ENCODE results near the gene EHD1. TPM values are rescaled to one million over a fixed set of nuclear protein-coding genes. Genes with fewer than 3 reads are reported as not detected.

The EHD1 gene
- total and polyA plus RNA-seq, 7 experiments from 2014 or later = 102 to 263 (median 141) TPM

- H3K36me3 Mint-ChIP-seq = peaks cover 0 to 26% (median 4%) of the 10 kb centered on the region in 5 donors
- H3K4me1 Mint-ChIP-seq = no peaks in the 10 kb centered on the region
- H3K36me3 ChIP-seq (ENCODE audit: control insufficient read depth in 2 of 3, insufficient read depth in 3 of 3, low read length in 3 of 3) = peaks cover 0 to 82% (median 0%) of the 10 kb centered on the region in 3 experiments
- ATAC-seq = no peak
- intact Hi-C loops (cut with micrococcal nuclease) = no loop called here
- H3K27ac ChIP-seq (ENCODE audit: low read depth, low read length) = no peak overlapping the region
- H3K9me3 ChIP-seq (ENCODE audit: control insufficient read depth in 2 of 3, low read length in 3 of 3) = no peaks in the 10 kb centered on the region
- CTCF ChIA-PET = interaction anchor here (1.0 kb wide), 1 partner anchor 17 kb away, joined by 3 read pairs; no protein-coding TSS in a partner anchor
- no peaks in the 10 kb centered on the region for H3K4me1 ChIP-seq (ENCODE audit: control insufficient read depth in 2 of 2, insufficient read depth in 2 of 2, low read length in 2 of 2)
- no peaks in the 10 kb centered on the region for H3K27me3 Mint-ChIP-seq
- H3K4me3 Mint-ChIP-seq = no peak overlapping the region
- no peaks in the 10 kb centered on the region for H3K27me3 ChIP-seq (ENCODE audit: control insufficient read depth in 2 of 2, insufficient read depth in 2 of 2, low read length in 2 of 2)
- POLR2A ChIA-PET = interaction anchor here (0.6 kb wide), 1 partner anchor 306 kb away, joined by 4 read pairs; no protein-coding TSS in a partner anchor
- H3K27ac Mint-ChIP-seq = no peak overlapping the region
- no peak overlapping the region for H3K4me3 ChIP-seq (ENCODE audit: low read length)
- no peaks in the 10 kb centered on the region for H3K9me3 Mint-ChIP-seq
- DNase-seq = peak in 1 of 9 donors; percentile 4
Observed at GRCh38 chr11:64829536-64830251, 48.7 kb downstream of the EHD1 start.

- Mint-ChIP-seq H3K27me3 (no peaks in the 10 kb centered on the region), H3K27ac (no peak overlapping the region), H3K9me3 (no peaks in the 10 kb centered on the region), H3K4me1 (no peaks in the 10 kb centered on the region), H3K4me3 (no peak overlapping the region), H3K36me3 (peaks cover 0 to 26% (median 4%) of the 10 kb centered on the region in 5 donors)
- no peaks in the 10 kb centered on the region for H3K27me3 ChIP-seq (ENCODE audit: control insufficient read depth in 2 of 2, insufficient read depth in 2 of 2, low read length in 2 of 2)
- CTCF ChIA-PET = interaction anchor here (0.6 kb wide), 1 partner anchor 16 kb away, joined by 5 read pairs; no protein-coding TSS in a partner anchor
- H3K4me1 ChIP-seq (ENCODE audit: control insufficient read depth in 2 of 2, insufficient read depth in 2 of 2, low read length in 2 of 2) = no peaks in the 10 kb centered on the region
- DNase-seq (no peak), ATAC-seq (no peak)
- POLR2A ChIA-PET = no interaction called here
- peaks cover 0 to 59% (median 0%) of the 10 kb centered on the region in 3 experiments for H3K36me3 ChIP-seq (ENCODE audit: control insufficient read depth in 2 of 3, insufficient read depth in 3 of 3, low read length in 3 of 3)
- H3K4me3 ChIP-seq (ENCODE audit: low read length) = no peak overlapping the region
- intact Hi-C loops (cut with micrococcal nuclease) = no loop called here
- H3K27ac ChIP-seq (ENCODE audit: low read depth, low read length) = no peak overlapping the region
- no peaks in the 10 kb centered on the region for H3K9me3 ChIP-seq (ENCODE audit: control insufficient read depth in 2 of 3, low read length in 3 of 3)
Observed at GRCh38 chr11:64827451-64827839, 51.0 kb downstream of the EHD1 start.

GRCh38 chr11:64826578-64827450 is 51.6 kb downstream of the EHD1 start:
- H3K27ac ChIP-seq (ENCODE audit: low read depth, low read length) = no peak overlapping the region
- no peaks in the 10 kb centered on the region for H3K27me3 ChIP-seq (ENCODE audit: control insufficient read depth in 2 of 2, insufficient read depth in 2 of 2, low read length in 2 of 2)
- ChIA-PET CTCF (interaction anchor here (0.6 to 0.8 kb wide), 2 partner anchors 15 to 72 kb away, joined by 3 to 5 read pairs; no protein-coding TSS in a partner anchor), POLR2A (interaction anchor here (1.1 kb wide), 1 partner anchor 48 kb away, joined by 3 read pairs; the partner anchor contains the start of gene SF1)
- Mint-ChIP-seq H3K27me3 (no peaks in the 10 kb centered on the region), H3K27ac (no peak overlapping the region), H3K4me3 (no peak overlapping the region), H3K9me3 (no peaks in the 10 kb centered on the region), H3K36me3 (peaks cover 0 to 23% (median 4%) of the 10 kb centered on the region in 5 donors), H3K4me1 (no peaks in the 10 kb centered on the region)
- H3K4me3 ChIP-seq (ENCODE audit: low read length) = no peak overlapping the region
- intact Hi-C loops (cut with micrococcal nuclease) = no loop called here
- DNase-seq (peak in 1 of 9 donors; percentile 5), ATAC-seq (no peak)
- no peaks in the 10 kb centered on the region for H3K9me3 ChIP-seq (ENCODE audit: control insufficient read depth in 2 of 3, low read length in 3 of 3)
- peaks cover 0 to 53% (median 0%) of the 10 kb centered on the region in 3 experiments for H3K36me3 ChIP-seq (ENCODE audit: control insufficient read depth in 2 of 3, insufficient read depth in 3 of 3, low read length in 3 of 3)
- H3K4me1 ChIP-seq (ENCODE audit: control insufficient read depth in 2 of 2, insufficient read depth in 2 of 2, low read length in 2 of 2) = no peaks in the 10 kb centered on the region

- Mint-ChIP-seq H3K27me3 (no peaks in the 10 kb centered on the region), H3K9me3 (no peaks in the 10 kb centered on the region), H3K36me3 (peaks cover 0 to 21% (median 4%) of the 10 kb centered on the region in 5 donors), H3K4me3 (no peak overlapping the region), H3K4me1 (no peaks in the 10 kb centered on the region), H3K27ac (no peak overlapping the region)
- no peak overlapping the region for H3K27ac ChIP-seq (ENCODE audit: low read depth, low read length)
- peaks cover 0 to 46% (median 0%) of the 10 kb centered on the region in 3 experiments for H3K36me3 ChIP-seq (ENCODE audit: control insufficient read depth in 2 of 3, insufficient read depth in 3 of 3, low read length in 3 of 3)
- no peaks in the 10 kb centered on the region for H3K9me3 ChIP-seq (ENCODE audit: control insufficient read depth in 2 of 3, low read length in 3 of 3)
- H3K27me3 ChIP-seq (ENCODE audit: control insufficient read depth in 2 of 2, insufficient read depth in 2 of 2, low read length in 2 of 2) = no peaks in the 10 kb centered on the region
- intact Hi-C loops (cut with micrococcal nuclease) = no loop called here
- no peaks in the 10 kb centered on the region for H3K4me1 ChIP-seq (ENCODE audit: control insufficient read depth in 2 of 2, insufficient read depth in 2 of 2, low read length in 2 of 2)
- ChIA-PET CTCF (interaction anchor here (0.7 kb wide), 1 partner anchor 826 kb away, joined by 3 read pairs; no protein-coding TSS in a partner anchor), POLR2A (interaction anchor here (1.1 kb wide), 1 partner anchor 47 kb away, joined by 3 read pairs; the partner anchor contains the start of gene SF1)
- no peak for DNase-seq
- H3K4me3 ChIP-seq (ENCODE audit: low read length) = no peak overlapping the region
- no peak for ATAC-seq
Observed at GRCh38 chr11:64826062-64826461, 52.4 kb downstream of the EHD1 start.

- ChIA-PET POLR2A (no interaction called here), CTCF (no interaction called here)
- H3K4me3 Mint-ChIP-seq = no peak overlapping the region
- Histone ChIP-seq H3K4me3 (ENCODE audit: low read length) (no peak overlapping the region), H3K9me3 (ENCODE audit: control insufficient read depth in 2 of 3, low read length in 3 of 3) (no peaks in the 10 kb centered on the region), H3K36me3 (ENCODE audit: control insufficient read depth in 2 of 3, insufficient read depth in 3 of 3, low read length in 3 of 3) (peaks cover 0 to 30% (median 0%) of the 10 kb centered on the region in 3 experiments), H3K27ac (ENCODE audit: low read depth, low read length) (no peak overlapping the region), H3K4me1 (ENCODE audit: control insufficient read depth in 2 of 2, insufficient read depth in 2 of 2, low read length in 2 of 2) (no peaks in the 10 kb centered on the region), H3K27me3 (ENCODE audit: control insufficient read depth in 2 of 2, insufficient read depth in 2 of 2, low read length in 2 of 2) (no peaks in the 10 kb centered on the region)
- H3K27ac Mint-ChIP-seq = no peak overlapping the region
- no peak for ATAC-seq
- H3K9me3 Mint-ChIP-seq = no peaks in the 10 kb centered on the region
- DNase-seq = no peak
- intact Hi-C loops (cut with micrococcal nuclease) = no loop called here
- H3K4me1 Mint-ChIP-seq = peaks cover 0 to 1% (median 0%) of the 10 kb centered on the region in 7 donors
- H3K27me3 Mint-ChIP-seq = no peaks in the 10 kb centered on the region
- peaks cover 0 to 21% (median 4%) of the 10 kb centered on the region in 5 donors for H3K36me3 Mint-ChIP-seq
Observed at GRCh38 chr11:64823568-64824119, 54.8 kb downstream of the EHD1 start.

GRCh38 chr11:64817476-64817875 is 60.9 kb downstream of the EHD1 start:
- ATAC-seq = no peak
- Mint-ChIP-seq H3K4me3 (no peak overlapping the region), H3K4me1 (peaks cover 0 to 1% (median 0%) of the 10 kb centered on the region in 7 donors), H3K9me3 (no peaks in the 10 kb centered on the region), H3K36me3 (no peaks in the 10 kb centered on the region), H3K27me3 (peaks cover 0 to under 1% (median 0%) of the 10 kb centered on the region in 5 donors), H3K27ac (no peak overlapping the region)
- DNase-seq = no peak
- Histone ChIP-seq H3K9me3 (ENCODE audit: control insufficient read depth in 2 of 3, low read length in 3 of 3) (no peaks in the 10 kb centered on the region), H3K4me3 (ENCODE audit: low read length) (no peak overlapping the region), H3K4me1 (ENCODE audit: control insufficient read depth in 2 of 2, insufficient read depth in 2 of 2, low read length in 2 of 2) (no peaks in the 10 kb centered on the region), H3K27me3 (ENCODE audit: control insufficient read depth in 2 of 2, insufficient read depth in 2 of 2, low read length in 2 of 2) (no peaks in the 10 kb centered on the region), H3K27ac (ENCODE audit: low read depth, low read length) (no peak overlapping the region), H3K36me3 (ENCODE audit: control insufficient read depth in 2 of 3, insufficient read depth in 3 of 3, low read length in 3 of 3) (no peaks in the 10 kb centered on the region)
- intact Hi-C loops (cut with micrococcal nuclease) = no loop called here
- POLR2A ChIA-PET = interaction anchor here (0.5 to 1.1 kb wide), 2 partner anchors 10 to 107 kb away, joined by 3 read pairs; partner anchors contain the start of gene PPP2R5B
- CTCF ChIA-PET = no interaction called here
